ENCODE results near the gene PIP5KL1. TPM values are rescaled to one million over a fixed set of nuclear protein-coding genes. Genes with fewer than 3 reads are reported as not detected.

PIP5KL1 gene
- polyA plus RNA-seq, 3 donors = 0.31 to 0.57 (median 0.39) TPM

DNA sequence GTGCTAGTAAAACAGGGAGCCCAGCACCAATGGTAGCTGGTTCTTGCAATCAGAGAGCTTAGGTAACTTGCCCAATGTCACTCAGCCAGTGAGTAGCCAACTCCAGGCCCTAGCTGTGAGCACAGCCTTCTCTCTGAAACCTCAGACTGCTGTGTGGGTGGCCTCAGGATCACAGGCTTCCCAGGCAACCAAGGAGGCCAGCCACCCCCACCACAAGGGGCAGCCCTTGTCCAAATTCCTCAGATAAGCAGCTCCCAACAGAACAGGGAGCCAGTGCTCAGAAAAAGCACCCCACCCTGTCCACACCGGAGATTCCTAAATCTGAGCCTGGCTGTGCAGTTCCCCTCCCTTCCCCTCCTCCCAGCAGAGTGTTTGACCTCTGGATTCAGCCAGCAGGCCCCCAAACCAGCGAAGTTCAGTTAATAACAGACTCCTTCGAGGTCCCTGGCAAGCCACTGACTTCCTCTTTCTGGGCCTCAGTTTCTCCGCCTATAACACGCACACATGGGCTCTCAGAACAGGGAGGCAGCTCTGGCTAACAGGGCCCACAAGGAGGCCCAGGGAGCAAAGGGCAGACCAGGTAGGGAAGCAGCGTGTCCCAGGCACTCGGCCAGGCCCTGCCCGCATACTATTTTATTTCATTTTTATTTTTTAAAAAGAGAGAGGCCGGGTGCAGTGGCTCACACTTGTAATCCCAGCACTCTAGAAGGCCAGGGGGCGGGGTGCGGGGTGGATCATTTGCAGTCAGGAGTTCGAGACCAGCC, 47.5 kb upstream of the PIP5KL1 start:
- peaks cover 5 to 13% of the 10 kb centered on the region in 2 donors for H3K27me3 ChIP-seq (ENCODE audit: control insufficient read depth in 2 of 2, insufficient read depth in 2 of 2, low read length in 2 of 2)
- H3K36me3 Mint-ChIP-seq = peaks cover 0 to 3% of the 10 kb centered on the region in 2 donors
- no peak for TF ChIP-seq CTCF (IDR thresholded peaks at IDR 0.05)
- H3K4me3 Mint-ChIP-seq = peak overlapping the region in 1 of 2 donors; percentile 51
- peaks cover 13 to 20% (median 15%) of the 10 kb centered on the region in 3 donors for H3K27me3 Mint-ChIP-seq (ENCODE audit: low read depth in 3 of 3)
- peaks cover 28% of the 10 kb centered on the region for H3K4me1 Mint-ChIP-seq
- peaks cover 0 to 4% (median 0%) of the 10 kb centered on the region in 7 donors for H3K9me3 Mint-ChIP-seq
- no peak overlapping the region for H3K4me2 ChIP-seq (replicated peaks; ENCODE audit: extremely low read depth, low read length, poor library complexity, severe bottlenecking)
- H3K79me2 ChIP-seq (ENCODE audit: insufficient read depth, low read length) = no peaks in the 10 kb centered on the region
- H3K27ac Mint-ChIP-seq = peak overlapping the region in 1 of 7 donors; percentile 26
- no peak overlapping the region for H3K9ac ChIP-seq (ENCODE audit: insufficient read depth, low read length, poor library complexity, severe bottlenecking)
- intact Hi-C loops (cut with micrococcal nuclease) = no loop called here
- no peak overlapping the region for H2AFZ ChIP-seq (ENCODE audit: insufficient read depth, low read depth, low read length, poor library complexity, severe bottlenecking)
- H3K4me3 ChIP-seq (replicated peaks in 1 of 3; ENCODE audit: low read depth in 2 of 3, low read length in 3 of 3) = no peak overlapping the region
- H3K4me1 ChIP-seq (ENCODE audit: control insufficient read depth in 1 of 2, insufficient read depth in 2 of 2, low read length in 2 of 2) = peaks cover 18 to 27% of the 10 kb centered on the region in 2 donors
- DNase-seq = peak in 1 of 3 donors; percentile 2
- WGBS (ENCODE audit: insufficient coverage) = 68% methylated on average over 6 of the region's 12 CpGs
- H4K20me1 ChIP-seq (ENCODE audit: insufficient read depth, low read length) = peaks cover 12% of the 10 kb centered on the region
- no peak overlapping the region for H3K27ac ChIP-seq (ENCODE audit: low read depth in 1 of 2, low read length in 2 of 2)
- no peaks in the 10 kb centered on the region for H3K36me3 ChIP-seq (replicated peaks in 1 of 2; ENCODE audit: control insufficient read depth in 1 of 2, insufficient read depth in 2 of 2, low read length in 2 of 2)
- H3K9me3 ChIP-seq (replicated peaks in 1 of 2; ENCODE audit: control insufficient read depth in 1 of 2, insufficient read depth in 1 of 2, low read length in 2 of 2) = no peaks in the 10 kb centered on the region

DNA sequence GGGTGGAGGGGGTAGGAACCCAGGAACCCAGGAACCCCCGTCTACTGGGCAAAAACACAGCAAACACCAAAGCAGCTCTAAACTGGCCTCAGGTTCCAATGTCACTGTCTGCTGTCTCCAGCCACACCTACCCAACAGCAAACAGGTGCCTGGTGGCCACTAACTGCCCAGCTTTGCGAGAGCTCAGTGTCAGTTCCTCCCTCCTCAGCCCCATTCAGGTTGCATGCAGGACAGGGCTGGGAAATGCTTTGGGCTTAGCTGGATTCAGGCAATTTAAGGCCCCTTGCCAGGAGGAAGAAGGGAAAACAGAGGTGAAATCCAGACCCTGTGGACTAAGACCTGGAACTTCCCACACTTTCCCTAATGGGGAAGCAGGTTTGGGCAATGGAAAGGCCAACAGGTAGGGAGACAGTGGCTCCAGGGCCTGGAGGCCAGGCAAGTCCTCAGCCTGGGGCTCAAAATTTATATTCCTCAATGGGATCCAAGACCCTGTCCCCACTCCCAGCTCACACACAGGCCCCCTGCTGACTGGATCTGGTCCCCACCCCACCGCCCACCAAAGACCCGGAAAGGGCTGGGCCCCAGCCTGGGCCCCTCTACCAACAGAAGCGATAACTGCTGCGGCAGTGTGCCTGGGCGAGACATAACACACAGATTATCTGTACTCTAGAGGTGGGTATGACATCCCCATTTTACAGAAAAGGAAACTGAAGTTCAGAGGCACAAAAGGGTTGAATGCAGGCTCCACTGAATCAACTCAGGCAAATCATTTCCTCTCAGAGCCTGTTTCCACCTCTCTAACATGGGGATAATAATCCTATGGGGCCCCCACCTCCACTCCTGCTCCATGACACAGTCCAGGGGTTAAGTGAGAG, 46.7 kb upstream of the PIP5KL1 start:
- Histone ChIP-seq H3K27me3 (ENCODE audit: control insufficient read depth in 2 of 2, insufficient read depth in 2 of 2, low read length in 2 of 2) (peaks cover 5 to 13% of the 10 kb centered on the region in 2 donors), H3K9ac (ENCODE audit: insufficient read depth, low read length, poor library complexity, severe bottlenecking) (no peak overlapping the region), H3K27ac (ENCODE audit: low read depth in 1 of 2, low read length in 2 of 2) (no peak overlapping the region), H3K79me2 (ENCODE audit: insufficient read depth, low read length) (no peaks in the 10 kb centered on the region), H3K36me3 (replicated peaks in 1 of 2; ENCODE audit: control insufficient read depth in 1 of 2, insufficient read depth in 2 of 2, low read length in 2 of 2) (no peaks in the 10 kb centered on the region), H3K4me3 (replicated peaks in 1 of 3; ENCODE audit: low read depth in 2 of 3, low read length in 3 of 3) (no peak overlapping the region), H3K4me1 (ENCODE audit: control insufficient read depth in 1 of 2, insufficient read depth in 2 of 2, low read length in 2 of 2) (peaks cover 19 to 28% of the 10 kb centered on the region in 2 donors), H3K4me2 (replicated peaks; ENCODE audit: extremely low read depth, low read length, poor library complexity, severe bottlenecking) (no peak overlapping the region), H4K20me1 (ENCODE audit: insufficient read depth, low read length) (peaks cover 12% of the 10 kb centered on the region), H3K9me3 (replicated peaks in 1 of 2; ENCODE audit: control insufficient read depth in 1 of 2, insufficient read depth in 1 of 2, low read length in 2 of 2) (no peaks in the 10 kb centered on the region), H2AFZ (ENCODE audit: insufficient read depth, low read depth, low read length, poor library complexity, severe bottlenecking) (no peak overlapping the region)
- no CpG with 5 or more reads among the region's 7 CpGs for WGBS (ENCODE audit: insufficient coverage)
- Mint-ChIP-seq H3K4me1 (peaks cover 29% of the 10 kb centered on the region), H3K9me3 (peaks cover 0 to 4% (median 0%) of the 10 kb centered on the region in 7 donors), H3K36me3 (peaks cover 0 to 3% of the 10 kb centered on the region in 2 donors), H3K27me3 (ENCODE audit: low read depth in 3 of 3) (peaks cover 15 to 20% (median 15%) of the 10 kb centered on the region in 3 donors), H3K27ac (no peak overlapping the region), H3K4me3 (peak overlapping the region in 1 of 2 donors; percentile 51)
- TF ChIP-seq CTCF (IDR thresholded peaks at IDR 0.05) = no peak
- intact Hi-C loops (cut with micrococcal nuclease) = no loop called here
- no peak for DNase-seq
